Left lobe of liver (tissue), 2 donors: ENCODE measurements around the gene MDM4. TPM values are rescaled to one million over a fixed set of nuclear protein-coding genes. Genes with fewer than 3 reads are reported as not detected.
"Not testable (repeated sequence)": the region's sequence is repeated elsewhere in the genome, so short reads cannot be mapped to it uniquely, and the experiment has no call there.

Experiments
- ATAC-seq: fragments of 200-7000 bp; cut with Tn5 transposase; one replicate; pipeline ENCODE4 v1.9.1; 2020; ENCODE audit warnings: mild to moderate bottlenecking, moderate library complexity
- DNase-seq: peaks from one replicate; pipeline ENCODE4 v3.0.0-alpha.2; 2020; ENCODE audit warnings: low spot score
- total RNA-seq: library from RNA; stranded (reverse); gene quantifications from one replicate; pipeline ENCODE4 v1.2.1, GENCODE V29; 2021
- donor health status: DM: no; HTN: no; CAD: no; lungs with moderate emphysema.
- donor health status: DM: no; HTN: yes; CAD: no.

The MDM4 gene
- total RNA-seq, 1 donor from 2014 or later: 27.4 TPM

DNA sequence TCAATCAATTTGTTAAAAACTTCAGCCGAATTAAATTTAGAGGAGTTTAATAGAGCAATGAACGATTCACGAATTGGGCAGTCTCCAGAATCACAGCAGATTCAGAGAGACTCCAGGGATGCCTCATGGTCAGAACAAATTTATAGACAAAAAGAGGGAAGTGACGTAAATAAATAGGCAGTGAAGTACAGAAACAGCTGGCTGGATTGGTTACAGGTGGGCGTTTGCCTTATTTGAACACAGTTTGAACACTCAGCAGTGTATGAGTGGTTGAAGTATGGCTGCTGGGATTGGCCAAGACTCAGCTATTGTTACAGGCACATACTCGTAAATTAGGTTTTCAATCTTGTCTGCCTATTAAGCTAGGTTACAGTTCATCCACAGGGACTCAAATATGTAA, 43.8 kb downstream of the MDM4 start:
- not testable (repeated sequence) for DNase-seq, ATAC-seq

DNA sequence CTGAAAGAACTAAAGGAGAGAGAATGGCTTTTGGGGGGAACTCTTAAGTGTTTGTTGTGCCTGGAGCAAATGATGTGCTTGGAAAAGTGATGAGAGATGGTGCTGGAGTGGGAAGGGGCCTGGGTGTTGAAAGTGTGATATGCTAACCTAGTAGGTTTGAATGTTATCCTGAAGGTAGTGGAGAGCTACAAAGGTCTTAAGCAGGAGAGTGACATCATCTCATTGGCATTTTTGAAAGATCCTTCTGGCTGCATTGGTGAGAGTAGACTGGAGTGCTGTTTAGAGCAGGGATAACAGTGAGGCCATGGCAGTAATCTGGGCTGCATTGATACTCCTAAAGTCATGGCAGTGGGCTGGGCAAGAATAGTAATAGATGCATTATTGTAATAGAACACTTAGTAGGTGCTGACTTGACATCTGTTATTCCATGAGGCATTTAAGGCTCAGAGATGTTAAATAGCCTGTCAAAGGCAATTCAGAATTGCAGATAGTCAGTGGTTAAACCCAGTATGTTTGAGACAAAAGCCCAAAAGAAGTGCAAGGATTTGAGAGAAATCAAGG, 44.5 kb downstream of the MDM4 start:
- no peak for ATAC-seq

DNA sequence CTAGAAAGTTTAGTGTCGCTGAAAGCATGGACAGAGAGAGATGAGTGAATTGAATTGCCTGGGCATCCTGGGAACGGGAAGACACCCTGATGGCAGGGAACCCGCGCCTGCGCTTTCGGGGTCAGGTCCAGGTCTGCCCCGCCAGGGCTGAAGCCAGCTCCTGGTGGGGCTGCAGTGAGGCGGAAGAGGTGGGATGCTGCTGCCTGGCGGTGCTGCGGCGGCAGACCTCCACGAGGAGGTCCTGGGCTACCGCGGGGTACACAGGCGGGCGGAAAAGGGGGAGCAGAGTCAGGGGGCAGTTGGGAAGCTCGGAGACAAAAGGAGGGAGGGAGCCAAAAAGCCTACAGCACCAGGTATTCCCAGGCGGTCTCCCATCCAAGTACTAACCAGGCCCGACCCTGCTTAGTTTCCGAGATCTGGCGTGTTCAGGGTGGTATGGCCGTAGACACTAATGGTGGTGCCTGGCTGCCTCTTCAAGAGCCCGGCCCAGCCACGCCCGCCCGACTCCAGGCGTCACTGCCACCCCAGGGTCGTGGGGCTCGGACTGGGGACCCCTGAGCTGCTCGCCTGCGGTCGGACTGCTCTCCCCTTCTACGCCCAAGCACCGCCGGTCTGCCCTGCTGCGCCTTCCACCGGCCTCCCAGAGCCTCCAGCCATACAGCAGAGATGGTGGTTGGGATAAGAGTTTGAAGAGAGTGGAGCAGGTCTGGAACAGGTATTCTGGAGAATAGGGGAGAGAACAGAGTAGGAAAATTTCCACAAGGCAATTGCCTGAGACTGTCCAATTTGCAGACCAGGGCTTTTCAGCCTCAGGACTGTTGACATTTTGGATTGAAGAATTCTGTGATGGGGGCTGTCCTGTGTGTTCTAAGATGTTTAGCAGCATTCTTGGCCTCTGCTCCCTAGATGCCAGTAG, 46.1 kb downstream of the MDM4 start:
- no peak for ATAC-seq
- no peak for DNase-seq

More for the DNA sequence above, 44.5 kb downstream of the MDM4 start:
- no peak for DNase-seq

GRCh38 chr1:204563307-204563706, 47.1 kb downstream of the MDM4 start:
- DNase-seq: no peak
- ATAC-seq: no peak

DNA sequence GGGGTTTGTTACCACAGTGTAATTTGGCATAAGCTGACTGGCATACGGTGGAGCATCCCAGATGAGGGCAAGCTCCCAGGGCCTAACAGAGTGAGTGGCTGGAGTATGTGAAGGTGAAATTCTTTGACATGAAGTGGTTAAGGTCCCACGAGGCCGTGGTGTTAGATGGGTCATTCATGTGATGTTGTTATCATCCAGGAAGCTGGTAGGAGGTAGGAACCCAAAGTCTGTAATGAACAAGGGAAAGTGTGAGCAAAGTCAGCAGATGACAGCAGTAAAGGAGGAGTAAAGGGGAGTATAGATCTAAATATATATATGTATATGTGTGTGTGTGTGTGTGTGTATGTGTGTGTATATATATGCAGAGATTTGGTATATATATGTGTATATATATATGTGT, 47.6 kb downstream of the MDM4 start:
- DNase-seq: no peak
- no peak for ATAC-seq

DNA sequence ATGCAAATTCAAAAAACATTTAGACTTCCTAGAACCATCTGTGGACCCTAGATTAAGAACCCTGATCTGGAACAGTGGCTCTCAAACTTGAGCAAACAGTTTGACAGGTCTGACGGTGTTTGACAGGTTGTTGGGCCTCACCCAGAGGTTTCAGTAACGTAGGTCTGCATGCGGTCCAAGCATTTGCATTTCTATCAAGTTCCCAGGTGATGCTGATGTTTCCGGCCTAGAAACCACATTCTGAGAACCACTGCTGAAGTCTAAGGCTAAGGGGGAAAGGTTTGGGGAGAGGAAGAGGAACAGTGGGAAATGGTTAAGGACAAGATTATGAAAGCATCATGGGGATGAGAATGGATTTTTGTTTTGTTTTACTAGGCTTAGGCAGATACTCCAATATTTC, 48.6 kb downstream of the MDM4 start:
- no peak for DNase-seq
- no peak for ATAC-seq

GRCh38 chr1:204565617-204566582, 49.7 kb downstream of the MDM4 start:
- no peak for DNase-seq

DNA sequence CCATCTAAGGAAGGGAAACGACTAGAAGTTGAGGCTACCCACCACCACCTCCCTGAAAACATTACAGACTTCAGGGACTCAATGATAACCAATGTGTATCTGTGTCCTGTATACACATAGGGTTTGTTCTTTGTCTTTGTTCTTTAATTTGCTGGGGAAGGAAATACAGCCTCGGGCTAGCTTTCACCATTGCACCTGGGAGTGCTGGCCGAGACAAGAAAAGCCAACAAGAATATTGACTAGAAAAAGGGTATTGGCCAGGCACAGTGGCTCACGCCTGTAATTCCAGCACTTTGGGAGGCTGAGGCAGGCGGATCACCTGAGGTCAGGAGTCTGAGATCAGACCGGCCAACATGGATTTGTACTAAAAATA, 50.4 kb downstream of the MDM4 start:
- DNase-seq: no peak
- no peak for ATAC-seq

More at GRCh38 chr1:204565617-204566582, 49.7 kb downstream of the MDM4 start:
- peak; percentile 88 for ATAC-seq

GRCh38 chr1:204567071-204567470, 50.9 kb downstream of the MDM4 start:
- no peak for ATAC-seq
- no peak for DNase-seq

DNA sequence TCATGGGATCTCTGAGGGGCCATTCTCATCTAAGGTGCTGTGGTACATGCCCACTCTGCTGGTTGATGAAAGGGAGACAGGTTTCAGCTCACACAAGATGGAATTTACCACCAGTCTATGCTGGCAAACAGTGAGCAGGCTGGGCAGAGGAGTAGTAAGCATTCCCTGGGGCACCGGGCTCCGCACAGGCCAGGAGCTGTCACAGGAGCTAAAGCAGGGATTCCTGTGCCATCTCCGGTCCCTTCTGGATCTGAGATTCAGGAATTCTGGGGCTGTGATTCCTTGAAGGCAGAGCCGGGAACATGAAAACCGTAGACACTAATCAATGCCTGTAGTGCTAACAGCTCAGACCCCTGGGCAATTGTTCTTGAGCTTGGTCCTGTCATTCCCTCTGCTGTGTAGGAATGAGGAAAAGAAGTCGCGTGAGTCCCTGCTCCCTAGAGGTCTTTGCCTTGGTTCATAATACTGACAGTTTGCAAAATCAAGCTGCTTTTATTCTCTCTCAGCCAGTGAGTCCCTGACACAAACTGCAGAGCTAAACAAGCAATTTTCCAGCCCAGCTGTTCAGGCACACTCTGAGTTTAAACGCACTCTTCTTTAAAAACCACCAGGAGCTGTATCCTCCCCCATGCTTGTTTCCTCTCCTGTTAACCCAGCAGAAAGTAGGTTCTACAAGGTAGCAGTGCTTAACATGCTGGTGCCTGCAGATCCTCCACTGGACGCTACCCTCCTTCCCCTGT, 52.5 kb downstream of the MDM4 start:
- DNase-seq (no peak), ATAC-seq (no peak)

- no peak for DNase-seq
- no peak for ATAC-seq
These were observed 53.3 kb downstream of the MDM4 start for GRCh38 chr1:204569478-204569877.

DNA sequence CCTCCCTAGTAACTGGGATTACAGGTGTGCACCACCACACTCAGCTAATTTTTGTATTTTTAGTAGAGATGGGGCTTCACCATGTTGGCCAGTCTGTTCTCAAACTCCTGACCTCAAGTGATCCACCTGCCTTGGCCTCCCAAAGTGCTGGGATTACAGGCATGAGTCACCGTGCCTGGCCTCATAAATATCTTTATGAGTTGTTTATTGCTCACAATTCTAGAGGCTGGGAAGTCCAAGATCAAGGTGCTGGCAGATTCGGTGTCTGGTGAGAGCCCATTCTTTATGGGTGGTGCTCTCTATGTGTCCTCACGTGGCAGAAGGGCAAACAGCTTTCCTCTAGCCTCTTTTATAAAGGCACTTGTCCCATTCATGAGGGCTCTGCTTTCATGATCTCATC, 53.8 kb downstream of the MDM4 start:
- not testable (repeated sequence) for ATAC-seq, DNase-seq

- no peak for ATAC-seq
- no peak for DNase-seq
These were observed 54.9 kb downstream of the MDM4 start for GRCh38 chr1:204571128-204571527.

DNA sequence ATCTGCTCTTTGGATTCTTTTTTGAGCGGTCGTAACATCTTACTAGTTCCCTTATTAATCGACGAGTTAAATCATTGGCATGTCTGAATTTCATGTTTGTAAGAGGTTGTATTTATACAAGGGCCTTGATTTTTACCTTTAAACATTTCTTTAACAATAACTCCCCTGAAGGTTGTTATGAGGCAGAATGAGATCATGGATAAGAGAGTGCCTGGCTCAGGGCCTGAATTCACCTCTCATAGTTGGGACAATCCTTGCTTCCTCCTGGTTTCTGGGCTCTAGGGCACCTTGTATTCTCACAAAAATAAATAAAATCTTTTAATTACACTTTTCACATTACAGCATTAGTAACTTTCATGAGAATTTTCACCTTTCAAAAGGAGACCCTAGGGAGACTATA, 55.4 kb downstream of the MDM4 start:
- DNase-seq: no peak
- no peak for ATAC-seq

DNA sequence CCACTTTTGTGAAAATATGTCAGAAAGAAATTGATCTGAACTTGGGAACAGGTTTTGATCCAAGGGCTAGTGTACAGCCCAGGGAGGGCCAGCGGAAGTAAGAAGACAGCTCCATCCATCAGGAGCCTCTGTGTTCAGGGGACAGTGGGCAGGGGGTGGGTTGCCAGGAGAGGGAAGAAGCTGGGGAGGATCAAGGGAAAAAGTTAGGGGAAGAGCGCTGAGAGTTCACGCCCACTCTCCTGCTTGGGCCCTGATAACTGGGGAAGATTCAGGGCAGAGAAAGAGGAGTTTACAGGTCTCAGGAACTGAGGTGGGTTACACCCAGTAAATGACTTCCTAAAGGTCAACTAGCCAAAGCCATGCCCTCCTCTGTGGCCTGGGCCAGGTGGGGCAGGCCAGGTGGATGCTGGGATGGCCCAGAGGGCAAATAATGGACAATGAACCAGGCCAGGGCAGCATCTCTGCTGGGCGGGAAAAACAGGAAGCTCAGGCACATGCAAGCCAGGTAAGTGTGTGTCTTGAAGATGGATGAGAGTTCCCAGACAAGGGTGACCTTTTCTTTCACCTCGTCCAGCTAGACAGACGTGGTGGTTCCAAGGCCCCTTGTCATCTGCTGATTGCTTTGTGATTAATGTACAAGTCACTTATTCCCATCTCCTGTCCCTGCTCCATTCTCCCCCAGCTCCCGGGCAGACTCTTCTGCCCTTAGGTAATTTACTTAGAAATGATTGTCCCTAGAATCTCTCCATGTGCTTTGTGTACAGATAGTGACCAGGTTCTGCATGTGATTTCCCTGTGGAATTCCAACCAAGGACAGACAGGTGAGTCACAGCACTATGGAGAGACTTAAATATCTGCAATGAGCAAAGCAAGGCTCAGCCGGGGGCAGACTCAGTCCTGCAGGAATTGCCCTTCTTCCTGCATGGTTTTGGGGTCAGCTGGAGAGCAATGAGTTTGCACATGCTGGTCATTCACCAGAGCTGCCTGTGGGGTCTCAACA, 57.0 kb downstream of the MDM4 start:
- DNase-seq (no peak), ATAC-seq (no peak)

- ATAC-seq: no peak
- no peak for DNase-seq
These were observed 58.0 kb downstream of the MDM4 start for GRCh38 chr1:204574016-204574864.

DNA sequence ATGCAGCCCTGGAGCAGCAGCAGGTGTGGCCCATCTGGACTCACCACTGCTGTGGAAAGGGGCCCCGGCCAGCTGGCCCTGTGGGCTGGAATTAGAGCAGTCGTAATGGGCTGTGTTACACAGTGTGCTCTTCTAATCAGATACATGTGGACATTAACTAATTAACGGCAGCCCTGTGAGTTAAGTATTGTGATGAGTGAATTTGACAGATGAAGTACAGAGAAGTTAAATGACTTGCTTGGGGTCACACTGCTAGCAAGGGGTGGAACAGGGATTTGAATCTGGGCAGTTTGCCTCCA, 58.6 kb downstream of the MDM4 start:
- DNase-seq (no peak), ATAC-seq (no peak)
